Hematopoietic multipotent progenitor cell treated with erythropoietin and hydrocortisone succinate and interleukin-3 and kit ligand, for 8 days (in vitro differentiated cells): Measurements from ENCODE around the gene SFXN5.

ENCODE experiments used
- DNase-seq: peaks from one replicate; pipeline ENCODE4 v3.0.0-alpha.2; 2015

Gene SFXN5

DNA sequence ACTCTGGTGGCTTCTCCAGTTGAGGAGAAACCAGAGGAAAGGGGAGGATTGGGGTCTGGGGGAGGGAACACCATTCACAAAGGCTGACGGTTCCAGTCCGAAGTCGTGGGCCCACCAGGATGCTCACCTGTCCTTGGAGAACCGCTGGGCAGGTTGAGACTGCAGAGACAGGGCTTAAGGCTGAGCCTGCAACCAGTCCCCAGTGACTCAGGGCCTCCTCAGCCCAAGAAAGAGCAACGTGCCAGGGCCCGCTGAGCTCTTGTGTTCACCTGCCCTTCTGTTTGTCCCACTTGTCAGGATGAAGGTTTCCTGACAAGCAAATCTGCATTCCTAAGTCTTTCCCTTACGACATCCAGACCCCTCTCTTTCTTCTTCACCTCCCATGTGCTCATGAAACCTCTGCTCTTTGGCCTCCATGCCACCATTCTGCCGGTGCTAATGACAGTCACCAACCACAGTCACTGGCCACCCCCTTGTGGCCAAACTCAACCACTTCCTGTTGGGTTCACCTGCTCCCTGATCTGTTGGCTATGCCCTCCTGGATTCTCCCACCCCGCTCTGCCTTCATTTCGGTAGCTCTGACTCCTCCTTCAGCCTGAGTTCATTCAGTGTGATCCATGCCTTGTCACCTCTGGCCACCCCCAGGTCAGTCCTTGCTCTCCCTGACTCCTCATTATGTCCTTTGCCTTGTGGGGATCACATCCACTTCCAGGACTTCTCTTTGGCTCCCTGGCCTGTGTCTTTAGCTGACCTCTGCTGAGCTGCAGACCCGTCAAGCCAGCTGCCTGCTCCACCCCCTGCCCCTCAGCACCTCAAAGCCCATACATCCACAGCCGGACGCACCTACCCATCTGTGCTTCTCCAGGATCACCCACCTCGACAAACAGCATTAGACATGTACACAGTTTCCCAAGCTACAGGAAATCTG lies 136.6 kb downstream of the SFXN5 start:
- peak; percentile 60 for DNase-seq

DNA sequence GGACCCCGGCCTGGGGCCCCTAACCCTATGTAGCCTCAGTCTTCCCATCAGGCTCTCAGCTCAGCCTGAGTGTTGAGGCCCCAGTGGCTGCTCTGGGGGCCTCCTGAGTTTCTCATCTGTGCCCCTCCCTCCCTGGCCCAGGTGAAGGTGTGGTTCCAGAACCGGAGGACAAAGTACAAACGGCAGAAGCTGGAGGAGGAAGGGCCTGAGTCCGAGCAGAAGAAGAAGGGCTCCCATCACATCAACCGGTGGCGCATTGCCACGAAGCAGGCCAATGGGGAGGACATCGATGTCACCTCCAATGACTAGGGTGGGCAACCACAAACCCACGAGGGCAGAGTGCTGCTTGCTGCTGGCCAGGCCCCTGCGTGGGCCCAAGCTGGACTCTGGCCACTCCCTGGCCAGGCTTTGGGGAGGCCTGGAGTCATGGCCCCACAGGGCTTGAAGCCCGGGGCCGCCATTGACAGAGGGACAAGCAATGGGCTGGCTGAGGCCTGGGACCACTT lies 137.8 kb downstream of the SFXN5 start:
- no peak for DNase-seq

DNA sequence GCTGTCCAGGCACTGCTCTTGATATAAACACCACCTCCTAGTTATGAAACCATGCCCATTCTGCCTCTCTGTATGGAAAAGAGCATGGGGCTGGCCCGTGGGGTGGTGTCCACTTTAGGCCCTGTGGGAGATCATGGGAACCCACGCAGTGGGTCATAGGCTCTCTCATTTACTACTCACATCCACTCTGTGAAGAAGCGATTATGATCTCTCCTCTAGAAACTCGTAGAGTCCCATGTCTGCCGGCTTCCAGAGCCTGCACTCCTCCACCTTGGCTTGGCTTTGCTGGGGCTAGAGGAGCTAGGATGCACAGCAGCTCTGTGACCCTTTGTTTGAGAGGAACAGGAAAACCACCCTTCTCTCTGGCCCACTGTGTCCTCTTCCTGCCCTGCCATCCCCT lies 138.3 kb downstream of the SFXN5 start:
- DNase-seq: no peak

DNA sequence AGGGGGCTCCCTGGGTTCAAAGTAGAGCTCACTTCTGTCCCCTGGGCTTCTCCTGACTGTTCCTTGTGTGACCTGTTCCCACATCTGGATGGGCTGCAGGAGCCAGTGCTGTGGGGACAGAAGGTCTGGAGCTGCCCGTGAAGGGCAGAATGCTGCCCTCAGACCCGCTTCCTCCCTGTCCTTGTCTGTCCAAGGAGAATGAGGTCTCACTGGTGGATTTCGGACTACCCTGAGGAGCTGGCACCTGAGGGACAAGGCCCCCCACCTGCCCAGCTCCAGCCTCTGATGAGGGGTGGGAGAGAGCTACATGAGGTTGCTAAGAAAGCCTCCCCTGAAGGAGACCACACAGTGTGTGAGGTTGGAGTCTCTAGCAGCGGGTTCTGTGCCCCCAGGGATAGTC lies 138.7 kb downstream of the SFXN5 start:
- no peak for DNase-seq

DNA sequence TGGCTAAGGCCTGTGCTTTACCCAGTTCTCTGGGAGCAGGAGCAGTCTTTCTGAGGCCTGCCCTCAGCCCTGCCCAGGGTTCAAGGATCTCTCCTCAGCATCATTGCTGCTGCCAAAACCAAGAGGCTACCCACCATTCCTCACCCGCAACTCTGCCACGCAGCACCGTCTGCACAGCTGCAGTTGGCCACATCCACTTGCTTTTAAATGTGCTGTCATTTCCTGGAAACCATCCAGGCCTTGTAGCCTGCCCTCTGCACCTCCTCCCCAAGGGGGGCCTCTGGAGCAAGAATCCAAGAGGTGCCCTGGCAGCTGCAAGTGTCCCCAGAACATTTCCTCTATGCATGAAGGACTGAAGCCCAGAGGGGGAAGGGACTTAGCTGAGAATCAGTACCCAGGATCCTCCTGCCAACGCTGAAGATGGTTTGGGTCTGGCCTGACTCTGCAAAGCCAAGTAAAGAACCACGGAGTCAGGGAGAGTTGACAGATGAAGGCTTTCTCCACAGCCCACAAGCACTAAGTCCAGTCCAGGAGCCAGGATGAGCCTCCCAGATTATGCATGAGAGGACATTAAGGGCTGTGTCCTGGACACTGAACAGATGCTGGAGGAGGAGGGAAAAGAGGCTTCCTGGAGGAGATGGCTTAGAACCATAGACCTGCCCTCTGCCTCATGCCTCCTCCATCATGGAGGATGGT lies 139.3 kb downstream of the SFXN5 start:
- no peak for DNase-seq

DNA sequence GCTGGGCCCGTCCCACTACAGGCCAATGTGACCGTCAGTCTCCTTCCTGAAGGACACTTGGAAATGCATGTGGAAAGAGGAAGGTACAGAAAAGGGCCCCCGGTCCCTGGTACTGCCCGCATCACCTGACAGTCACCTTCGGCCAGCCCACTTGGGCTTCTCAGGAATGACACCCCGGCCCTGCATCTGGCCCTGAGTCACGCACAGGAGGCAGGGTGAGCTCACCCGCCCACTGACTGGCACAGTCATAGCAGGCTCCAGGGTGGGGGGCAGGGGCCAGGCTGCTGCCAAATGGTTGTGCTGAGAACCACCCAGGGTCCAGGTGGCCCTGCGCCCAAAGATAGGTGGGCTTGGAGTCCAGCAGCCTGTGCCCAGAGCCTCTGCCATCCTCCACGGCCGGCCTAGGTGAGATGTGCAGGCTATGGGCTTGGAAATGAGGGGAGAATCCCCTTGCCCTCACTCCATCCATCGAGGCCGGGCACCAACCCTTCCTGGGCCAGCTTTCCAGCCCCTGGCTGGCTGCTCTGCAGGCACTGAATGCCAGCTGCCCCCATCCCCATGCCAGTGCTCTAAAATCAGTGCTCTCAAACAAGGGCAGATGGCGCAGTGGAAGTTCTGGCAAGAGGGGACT lies 140.1 kb downstream of the SFXN5 start:
- no peak for DNase-seq

DNA sequence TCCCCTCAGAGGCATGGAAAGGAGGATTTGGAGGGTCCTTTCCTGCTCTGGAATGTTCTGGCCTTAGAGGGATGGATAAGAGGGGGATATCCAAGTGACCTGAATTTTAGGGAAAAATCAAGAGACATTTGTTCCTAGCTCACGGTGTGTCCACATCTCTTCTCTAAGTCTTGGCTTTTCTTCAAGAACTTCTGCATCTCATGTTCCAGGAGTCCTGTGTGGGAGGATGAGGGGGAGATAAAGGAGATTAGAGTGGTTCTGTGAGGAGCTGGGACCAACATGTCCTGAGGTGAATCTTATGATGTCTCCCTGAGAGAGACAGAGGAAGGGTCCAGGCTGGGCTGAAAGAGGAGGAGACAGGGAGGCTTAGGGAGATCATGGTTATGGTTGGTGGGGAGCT lies 142.5 kb downstream of the SFXN5 start:
- no peak for DNase-seq

DNA sequence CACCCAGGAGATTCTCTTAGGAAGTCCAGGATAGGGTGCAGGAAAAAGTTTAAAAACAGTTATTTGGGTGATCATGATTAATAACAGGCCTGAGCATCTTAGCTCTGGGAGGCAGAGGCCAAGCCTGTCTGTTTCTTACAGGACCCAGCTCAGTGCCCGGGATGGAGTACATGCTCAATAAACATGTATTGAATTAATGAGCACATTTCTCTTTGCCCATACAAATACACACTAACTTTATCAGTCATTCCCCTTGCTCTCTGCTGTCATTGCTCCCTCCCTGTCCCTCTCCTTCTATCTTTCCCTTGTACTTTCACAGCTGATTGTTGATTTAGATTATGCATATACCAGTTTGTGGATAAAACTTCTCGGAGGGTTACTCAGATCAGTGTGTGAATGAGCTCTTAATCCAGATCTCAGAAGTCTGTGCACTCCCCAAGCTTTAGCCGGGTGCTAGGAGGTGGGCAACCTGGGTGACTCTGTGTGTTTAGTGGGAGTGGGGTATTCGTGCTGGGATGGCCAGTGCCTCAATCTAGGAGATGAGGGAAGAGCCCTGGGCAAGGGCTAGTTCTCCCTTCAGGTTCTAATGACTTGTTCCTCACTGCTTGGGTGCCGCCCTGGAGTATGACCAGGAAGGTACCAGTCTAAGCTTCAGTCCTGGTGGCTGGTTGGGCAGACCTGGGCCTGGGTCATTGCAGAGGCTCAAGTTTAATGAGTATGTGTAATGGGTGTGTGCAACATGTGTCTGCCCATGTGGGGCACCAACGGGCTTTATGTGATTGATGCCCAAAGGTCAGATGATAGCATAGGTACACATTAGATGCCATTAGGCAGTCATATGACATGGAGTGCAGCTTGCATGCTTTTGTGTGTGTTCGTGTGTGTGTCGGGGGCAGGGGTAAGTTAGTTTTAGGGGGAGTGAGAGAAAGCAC lies 143.6 kb downstream of the SFXN5 start:
- DNase-seq: no peak

DNA sequence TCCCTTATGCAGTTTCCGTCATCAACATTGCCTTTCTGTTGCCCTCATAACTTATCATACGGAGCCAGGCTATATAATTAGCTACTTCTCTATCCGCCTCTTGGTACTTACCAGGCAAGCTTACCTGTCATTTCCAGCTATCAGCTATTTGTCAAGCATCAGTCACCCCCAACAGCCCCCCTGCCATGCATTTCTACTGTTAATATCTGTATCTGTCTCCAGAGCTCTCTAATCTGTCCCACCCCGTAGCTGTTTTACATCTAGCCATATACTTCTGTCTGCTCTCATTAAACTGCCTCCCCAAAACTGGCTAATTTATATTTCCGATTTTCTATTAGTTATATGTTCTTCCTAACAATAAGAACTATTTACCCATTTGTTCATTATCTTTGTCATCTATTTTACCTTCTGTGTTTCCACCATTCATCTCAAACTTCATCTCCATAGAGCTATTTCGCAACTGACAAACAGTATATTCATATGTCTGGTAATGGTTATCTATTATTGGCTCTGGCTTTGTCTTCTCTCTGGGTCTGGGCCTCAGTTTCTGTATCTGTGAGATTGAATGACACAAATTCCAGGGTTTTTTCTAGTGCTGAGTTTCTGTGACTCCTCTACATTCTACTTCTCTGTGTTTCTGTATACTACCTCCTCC lies 144.6 kb downstream of the SFXN5 start:
- no peak for DNase-seq

DNA sequence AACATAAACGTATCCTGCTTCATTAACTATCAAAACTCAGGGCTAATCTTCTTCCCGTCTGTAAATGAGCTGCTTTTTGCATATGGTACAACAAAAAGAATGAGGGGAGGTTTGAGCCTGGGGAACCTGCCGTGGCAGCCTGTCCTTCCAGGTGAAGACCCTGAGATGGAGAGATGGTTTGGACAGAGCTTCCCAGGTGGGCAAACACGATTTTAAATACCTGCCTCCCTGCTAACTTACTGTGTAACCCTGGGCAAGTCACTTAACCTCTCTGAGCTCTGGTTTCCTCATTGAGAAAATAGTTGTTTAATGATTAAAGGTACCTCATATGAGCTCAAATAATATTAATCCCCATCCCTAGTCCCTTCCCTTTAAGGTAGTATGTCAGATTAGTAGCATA lies 145.1 kb downstream of the SFXN5 start:
- no peak for DNase-seq

DNA sequence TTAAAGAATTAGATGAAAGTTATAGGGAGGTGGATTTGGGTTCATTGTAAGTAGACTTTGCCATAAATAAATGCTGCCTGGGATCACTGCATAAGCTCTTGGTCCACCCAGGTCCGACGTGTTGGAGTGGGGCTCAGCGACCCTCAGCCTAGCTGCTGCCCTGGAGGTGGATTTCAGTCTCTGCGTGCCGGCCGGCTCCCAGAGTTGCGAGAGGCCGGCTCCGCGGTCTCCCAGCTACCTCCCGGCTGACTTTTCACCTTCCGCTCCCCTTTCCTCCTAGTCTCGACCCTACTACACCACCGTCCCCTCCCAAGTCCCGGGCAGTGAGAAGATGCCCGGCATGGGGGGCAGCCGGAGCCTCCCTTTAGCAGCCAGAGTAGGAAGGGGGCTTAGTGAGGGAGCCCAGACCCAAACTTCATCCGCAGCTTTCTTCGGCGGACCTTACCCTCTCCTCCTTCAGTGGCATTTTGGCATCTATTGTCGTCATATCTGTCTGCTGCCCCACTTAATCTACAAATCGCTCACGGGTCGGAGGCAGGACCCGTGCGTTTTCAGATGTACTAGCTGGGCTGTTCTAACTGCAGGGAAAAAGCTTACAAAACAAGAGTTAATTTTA lies 146.1 kb downstream of the SFXN5 start:
- no peak for DNase-seq

DNA sequence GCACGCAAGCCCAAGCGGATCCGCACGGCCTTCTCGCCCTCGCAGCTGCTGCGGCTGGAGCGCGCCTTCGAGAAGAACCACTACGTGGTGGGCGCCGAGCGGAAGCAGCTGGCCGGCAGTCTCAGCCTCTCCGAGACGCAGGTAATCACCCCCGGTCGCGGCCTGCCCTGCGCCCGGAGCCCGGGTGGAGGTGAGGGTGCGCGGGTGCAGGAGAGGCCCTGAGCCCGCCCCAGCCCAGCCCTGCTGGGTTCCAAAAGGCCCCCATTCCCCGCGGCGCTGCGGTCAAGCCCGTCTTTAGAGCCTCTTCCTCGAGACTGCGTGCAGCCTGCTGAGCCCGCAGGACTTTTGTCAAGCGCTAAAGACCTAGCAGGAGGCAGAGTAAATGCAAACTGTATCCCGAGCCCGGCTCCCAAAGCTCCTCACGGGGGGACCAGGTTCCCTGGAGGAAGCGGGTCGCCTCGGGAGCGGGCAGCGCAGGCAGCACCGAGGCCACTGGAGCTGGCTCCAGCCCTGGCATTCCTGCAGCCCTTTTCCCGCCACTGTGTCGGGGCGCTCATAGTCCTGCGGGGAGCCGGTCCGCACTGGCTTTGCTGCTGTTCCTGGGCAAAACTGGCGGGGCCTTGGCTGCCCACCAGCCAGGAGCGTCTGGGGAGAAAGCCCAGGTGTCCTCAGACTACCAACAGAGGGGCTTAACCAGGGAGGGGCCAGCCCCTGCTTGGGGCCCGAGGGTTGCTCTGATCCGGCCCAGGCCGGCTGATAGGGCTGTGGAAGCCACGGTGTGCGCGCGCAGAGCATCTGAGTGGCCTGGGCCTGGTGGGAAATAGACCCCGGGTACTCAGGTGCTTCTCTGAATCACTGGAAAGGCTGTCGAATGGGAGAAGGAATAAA lies 146.9 kb downstream of the SFXN5 start:
- no peak for DNase-seq

DNA sequence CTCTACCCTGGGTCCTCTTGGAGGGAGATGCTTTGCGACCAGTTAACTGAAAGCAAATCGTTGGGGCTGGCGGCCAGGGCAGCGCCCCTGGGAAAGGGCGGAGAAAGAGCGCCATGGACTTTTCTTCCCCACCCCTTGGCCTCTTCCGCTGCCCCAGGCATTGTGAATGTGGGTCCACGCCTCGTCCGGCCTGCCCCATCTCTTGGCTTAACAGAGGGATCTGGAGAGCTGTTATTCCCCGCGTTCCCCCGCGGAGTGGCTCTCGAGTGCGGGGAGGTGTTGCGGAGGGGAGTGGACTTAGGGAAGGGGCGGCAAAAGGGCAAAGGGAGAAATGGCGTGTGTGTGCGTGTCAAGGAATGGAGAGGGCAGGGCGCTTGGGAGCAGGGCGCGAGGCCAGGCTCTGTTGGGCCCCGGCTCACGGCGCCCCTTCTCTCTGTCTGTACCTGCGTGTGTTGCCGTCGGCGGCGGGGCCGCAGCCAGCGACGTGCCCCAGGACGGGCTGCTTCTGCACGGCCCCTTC lies 147.6 kb downstream of the SFXN5 start:
- no peak for DNase-seq

DNA sequence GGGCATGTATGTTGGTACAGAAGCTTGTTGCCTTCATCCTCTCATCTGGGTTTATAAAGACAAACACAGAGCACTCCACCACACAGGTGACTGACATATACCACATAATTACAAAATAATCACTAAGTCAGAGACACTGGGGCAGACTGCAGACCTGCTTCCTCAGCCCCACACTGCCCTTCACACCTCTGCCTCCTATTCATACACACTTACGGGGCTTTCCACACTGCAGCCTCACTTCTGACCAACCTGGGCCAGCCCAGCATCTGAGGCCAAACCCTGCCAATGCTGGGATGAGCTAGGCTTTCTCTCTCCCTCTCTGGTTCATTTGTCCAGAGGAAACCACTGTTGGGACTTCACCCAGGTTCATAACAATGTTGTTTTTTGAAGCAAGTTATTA lies 149.7 kb downstream of the SFXN5 start:
- DNase-seq: no peak

DNA sequence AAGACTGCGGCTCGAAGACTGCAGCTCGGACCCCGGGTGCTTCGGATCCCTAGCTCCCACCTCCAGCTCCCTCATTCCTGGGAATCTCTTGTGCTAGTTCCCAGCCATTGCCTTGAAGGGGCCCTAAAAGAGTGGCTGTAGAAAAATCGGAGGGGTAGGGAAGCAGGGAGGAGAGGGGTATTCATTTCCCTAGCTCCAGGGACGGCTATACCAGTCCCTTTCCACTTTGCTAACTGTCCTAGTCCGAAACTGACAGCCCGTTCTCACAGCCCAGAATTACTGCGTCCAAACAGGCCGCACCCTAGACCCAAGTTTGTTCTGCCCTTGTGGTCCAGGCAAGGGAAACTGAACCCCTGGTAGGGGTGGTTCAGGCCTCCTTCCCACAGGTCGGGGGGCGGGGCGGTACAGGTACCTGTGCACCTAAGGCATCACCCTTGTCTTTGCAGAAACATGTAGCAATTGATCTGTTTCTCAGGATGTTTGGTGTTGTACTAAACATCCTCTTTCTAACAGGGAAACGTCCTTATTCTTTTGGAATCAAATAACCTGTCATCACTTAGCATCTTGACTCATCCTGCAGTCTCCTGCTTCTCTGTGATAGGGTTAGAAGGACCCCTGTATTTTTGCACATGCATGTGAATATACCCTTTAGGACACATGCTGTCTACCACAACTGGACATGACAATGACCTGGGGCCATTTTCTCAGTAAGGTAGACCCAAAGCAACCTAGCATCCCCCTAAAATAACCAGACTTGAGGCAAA lies 150.2 kb downstream of the SFXN5 start:
- DNase-seq: no peak

DNA sequence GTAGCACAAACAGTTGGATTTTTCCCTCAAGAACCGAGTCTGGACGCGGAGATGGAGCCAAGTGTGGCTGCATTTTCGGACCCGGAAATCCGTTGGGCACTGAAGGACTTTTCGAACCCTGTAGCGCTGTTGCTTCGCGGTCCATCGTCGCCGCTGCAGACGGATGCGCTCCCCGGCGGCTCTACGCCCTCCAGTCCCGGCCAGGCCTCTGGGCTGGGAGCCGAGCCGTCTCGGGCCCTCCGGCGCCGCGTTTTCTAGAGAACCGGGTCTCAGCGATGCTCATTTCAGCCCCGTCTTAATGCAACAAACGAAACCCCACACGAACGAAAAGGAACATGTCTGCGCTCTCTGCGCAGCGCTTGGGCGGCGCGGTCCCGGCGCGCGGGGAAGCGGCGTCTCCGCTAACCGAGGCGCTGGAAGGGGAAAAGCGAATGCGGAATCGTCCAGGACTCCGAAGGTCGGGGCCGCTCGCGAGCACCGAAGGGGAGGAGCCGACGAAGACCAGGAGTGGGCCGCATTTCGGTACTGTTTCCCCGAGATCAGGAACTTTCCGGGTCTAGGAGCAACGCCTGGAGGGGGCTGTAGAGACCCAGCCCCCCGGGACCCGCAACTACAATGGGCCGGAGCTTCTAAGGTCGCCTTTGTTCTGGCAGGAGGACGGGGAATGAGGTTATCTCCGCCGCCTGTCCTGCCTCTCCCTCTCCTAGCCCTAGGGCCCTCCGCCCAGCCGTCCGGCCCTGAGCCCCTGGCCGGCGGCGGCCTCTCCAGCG lies 151.0 kb downstream of the SFXN5 start:
- no peak for DNase-seq

DNA sequence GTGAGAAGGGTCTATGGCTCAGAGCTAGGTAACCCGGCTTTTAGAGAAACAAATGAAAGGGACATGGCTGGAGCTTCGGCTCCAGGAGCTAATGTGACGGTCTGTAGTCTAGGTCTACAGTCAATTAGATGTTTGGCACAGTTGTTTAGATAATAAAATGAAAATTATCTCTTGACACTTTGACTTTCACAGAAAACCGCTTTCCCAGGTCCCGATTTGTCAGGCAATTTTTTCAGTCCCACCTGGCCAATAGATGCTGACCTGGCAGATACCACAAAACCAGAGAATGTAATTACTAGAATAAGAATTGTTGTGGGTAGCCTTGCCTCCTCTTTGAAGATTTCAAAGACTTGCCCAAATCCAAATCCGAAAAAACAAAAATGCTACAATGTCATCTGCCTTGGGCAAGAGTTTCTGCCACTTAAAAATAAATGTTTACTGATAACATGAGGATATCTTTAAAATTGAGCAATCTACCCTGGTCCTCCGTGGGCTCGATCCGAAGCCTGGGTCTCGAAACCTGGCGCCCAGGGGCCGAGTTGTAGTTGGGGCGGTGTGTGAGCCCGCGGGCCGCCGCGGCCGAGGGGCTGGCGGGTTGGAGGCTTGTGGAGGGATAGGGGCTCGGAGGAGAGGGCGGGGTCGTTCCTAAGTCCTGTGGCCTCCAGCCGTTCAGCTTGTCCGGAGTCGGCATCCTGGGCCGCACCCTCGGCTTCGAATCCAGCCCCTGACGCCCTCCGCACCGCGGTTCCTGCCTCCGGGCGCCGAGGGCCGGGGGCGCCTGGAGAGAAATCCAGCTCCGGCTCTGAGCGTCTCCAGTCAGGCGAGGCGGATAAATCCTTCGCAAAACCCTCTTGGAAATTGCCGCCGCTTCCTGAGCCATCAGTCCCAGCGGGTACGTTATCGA lies 151.8 kb downstream of the SFXN5 start:
- DNase-seq: no peak
